Lung (tissue), 12 donors: ENCODE results near the gene IQCN. TPM values are rescaled to one million over a fixed set of nuclear protein-coding genes. Genes with fewer than 3 reads are reported as not detected.
A peak's percentile ranks its signal among the peaks of the same experiment; 100 is the strongest.

Source experiments
- ATAC-seq: fragments of 200-7000 bp; cut with Tn5 transposase; one replicate; pipeline ENCODE4 v1.9.1; 2020; ENCODE audit warnings: moderate number of reproducible peaks; ENCODE audit not compliant: insufficient read depth, low FRiP score
- DNase-seq, 3 donors: peaks; one replicate each; pipeline ENCODE4 v3.0.0-alpha.2; 2013 to 2017
- H3K27ac ChIP-seq, 2 donors: one replicate each; pipeline ENCODE4 v1.5.1; 2013; ENCODE audit warnings: mild to moderate bottlenecking in 2 of 2, moderate library complexity in 2 of 2, control low read depth in 1 of 2, inconsistent platforms in 1 of 2, low read depth in 1 of 2, low read length in 1 of 2
- H3K27me3 ChIP-seq, 3 donors: one replicate each; pipeline ENCODE4 v1.5.1; 2013; ENCODE audit warnings: low read length in 2 of 3; ENCODE audit not compliant: control insufficient read depth in 3 of 3, insufficient read depth in 3 of 3
- H3K36me3 ChIP-seq, 4 donors: one replicate each; pipeline ENCODE4 v1.5.1; 2013; ENCODE audit warnings: low read length in 4 of 4, mild to moderate bottlenecking in 1 of 4, moderate library complexity in 1 of 4; ENCODE audit not compliant: control insufficient read depth in 4 of 4, insufficient read depth in 4 of 4
- H3K4me1 ChIP-seq, 5 donors: one replicate each; pipeline ENCODE4 v1.5.1; 2013; ENCODE audit warnings: low read length in 5 of 5, mild to moderate bottlenecking in 2 of 5, moderate library complexity in 1 of 5; ENCODE audit not compliant: control insufficient read depth in 5 of 5, insufficient read depth in 5 of 5
- H3K4me3 ChIP-seq: one replicate; pipeline ENCODE4 v1.5.1; 2013; ENCODE audit warnings: mild to moderate bottlenecking, control low read depth, moderate library complexity
- H3K9ac ChIP-seq, 2 donors: one replicate each; pipeline ENCODE4 v1.5.1; 2013; ENCODE audit warnings: low read length in 2 of 2, control low read depth in 1 of 2; ENCODE audit not compliant: insufficient read depth in 1 of 2
- H3K9me3 ChIP-seq, 4 donors: one replicate each; pipeline ENCODE4 v1.5.1; 2013; ENCODE audit warnings: low read length in 3 of 4, mild to moderate bottlenecking in 1 of 4, moderate library complexity in 1 of 4; ENCODE audit not compliant: control insufficient read depth in 4 of 4, insufficient read depth in 3 of 4
- WGBS, 2 donors: extraction: QIAGEN DNeasy Blood & Tissue Kit; methylation state at CpG; one replicate each; pipeline ENCODE4 v1.1.7; 2013; 5-methylcytosine and 5-hydroxymethylcytosine counted together
- polyA plus RNA-seq, 2 donors: library from polyadenylated mRNA; stranded (reverse); fragments of 200-250 nt; gene quantifications; one replicate each; pipeline ENCODE4 v1.2.1, GENCODE V29; 2013
- total RNA-seq, 2 donors: library from RNA; depleted of rRNA in 1 of 2; stranded (reverse); fragments of >200 nt in 1 of 2; gene quantifications; one replicate each; pipeline ENCODE4 v1.2.1, GENCODE V29; 2014 to 2021
- TF ChIP-seq, protein P1 (sequence below): IDR thresholded peaks from 2 replicates; pipeline ENCODE4 v1.5.1; 2012; ENCODE audit warnings: mild to moderate bottlenecking; ENCODE audit errors: control extremely low read depth, extremely low read depth
- donor health status: control.
- donor health status: control.
- donor health status: Bipolar disorder and iron deficiency.
- donor health status: healthy.
- donor health status: DM: yes; HTN: yes; CAD: no.

Gene IQCN
- total and polyA plus RNA-seq, 4 donors, result 0.69 to 5.5 (median 3.3) TPM

DNA sequence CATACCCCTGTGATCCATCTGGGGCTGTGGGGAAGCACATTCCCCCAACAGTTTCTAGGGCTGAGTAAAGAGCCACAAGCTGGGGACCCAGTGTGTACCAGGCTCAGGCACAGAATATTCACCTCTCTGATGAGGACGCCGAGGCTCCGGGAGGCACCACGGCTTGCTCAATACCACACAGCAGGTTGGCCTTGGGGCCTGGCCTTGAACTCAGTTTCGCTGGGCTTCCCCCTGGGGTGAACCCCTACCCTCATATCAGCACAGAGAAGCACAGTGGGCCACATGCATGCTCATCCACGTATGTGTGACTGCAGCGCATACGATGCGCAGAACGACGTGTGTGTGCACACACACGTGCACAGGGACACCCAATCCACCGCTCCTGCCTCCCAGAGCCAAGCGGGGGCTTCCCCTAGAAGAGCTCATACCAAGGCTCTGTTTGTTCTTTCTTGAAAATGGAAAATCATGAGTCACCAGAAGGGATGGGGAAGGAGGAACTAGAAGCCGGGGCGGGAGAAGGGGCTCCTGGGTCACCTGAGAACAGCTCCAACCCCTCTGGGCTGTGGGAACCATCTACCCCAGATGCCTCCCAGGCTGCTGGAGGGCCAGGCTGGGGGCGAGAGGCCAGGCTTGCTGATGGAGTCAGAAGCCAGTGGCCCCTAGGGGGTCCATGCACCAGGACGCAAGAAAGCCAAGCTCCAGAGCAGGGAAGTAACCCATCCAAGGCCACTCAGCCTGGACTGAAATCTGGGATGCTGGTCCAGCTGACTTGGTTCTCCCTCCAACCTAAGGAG is 43.1 kb downstream of the IQCN start:
- TF ChIP-seq, protein P1, sequence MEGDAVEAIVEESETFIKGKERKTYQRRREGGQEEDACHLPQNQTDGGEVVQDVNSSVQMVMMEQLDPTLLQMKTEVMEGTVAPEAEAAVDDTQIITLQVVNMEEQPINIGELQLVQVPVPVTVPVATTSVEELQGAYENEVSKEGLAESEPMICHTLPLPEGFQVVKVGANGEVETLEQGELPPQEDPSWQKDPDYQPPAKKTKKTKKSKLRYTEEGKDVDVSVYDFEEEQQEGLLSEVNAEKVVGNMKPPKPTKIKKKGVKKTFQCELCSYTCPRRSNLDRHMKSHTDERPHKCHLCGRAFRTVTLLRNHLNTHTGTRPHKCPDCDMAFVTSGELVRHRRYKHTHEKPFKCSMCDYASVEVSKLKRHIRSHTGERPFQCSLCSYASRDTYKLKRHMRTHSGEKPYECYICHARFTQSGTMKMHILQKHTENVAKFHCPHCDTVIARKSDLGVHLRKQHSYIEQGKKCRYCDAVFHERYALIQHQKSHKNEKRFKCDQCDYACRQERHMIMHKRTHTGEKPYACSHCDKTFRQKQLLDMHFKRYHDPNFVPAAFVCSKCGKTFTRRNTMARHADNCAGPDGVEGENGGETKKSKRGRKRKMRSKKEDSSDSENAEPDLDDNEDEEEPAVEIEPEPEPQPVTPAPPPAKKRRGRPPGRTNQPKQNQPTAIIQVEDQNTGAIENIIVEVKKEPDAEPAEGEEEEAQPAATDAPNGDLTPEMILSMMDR, result no peak
- H3K4me1 ChIP-seq, result no peaks in the 10 kb centered on the region
- DNase-seq, result no peak
- WGBS, 2 donors, result 57 to 61% methylated on average over 18 of the region's 18 CpGs
- H3K27me3 ChIP-seq, result peaks cover 0 to 33% (median 11%) of the 10 kb centered on the region in 3 donors
- no peak overlapping the region for H3K27ac ChIP-seq
- no peak for ATAC-seq
- H3K36me3 ChIP-seq, result no peaks in the 10 kb centered on the region
- no peak overlapping the region for H3K9ac ChIP-seq
- H3K9me3 ChIP-seq, result peaks cover 0 to 13% (median 0%) of the 10 kb centered on the region in 4 donors
- H3K4me3 ChIP-seq, result no peak overlapping the region

DNA sequence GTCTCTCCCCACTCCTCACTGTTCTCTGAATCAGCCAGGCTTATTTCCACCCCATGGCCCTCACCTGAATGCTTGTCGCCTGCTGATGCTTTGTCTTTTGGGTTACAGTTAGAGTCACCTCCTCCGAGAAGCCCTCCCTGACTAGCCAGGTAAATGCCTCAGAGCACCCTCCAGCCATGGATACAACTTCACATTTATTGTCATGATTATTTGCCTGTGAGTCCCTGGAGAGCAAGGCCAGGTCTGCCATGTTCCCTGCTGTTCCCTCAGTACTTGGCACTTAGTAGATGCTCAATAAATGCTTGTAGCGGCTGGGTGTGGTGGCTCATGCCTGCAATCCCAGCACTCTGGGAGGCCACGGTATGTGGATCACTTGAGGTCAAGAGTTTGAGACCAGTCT is 44.3 kb downstream of the IQCN start:
- no peaks in the 10 kb centered on the region for H3K36me3 ChIP-seq
- H3K27ac ChIP-seq, result no peak overlapping the region
- DNase-seq (no peak), ATAC-seq (no peak)
- H3K9me3 ChIP-seq, result peaks cover 0 to 13% (median 0%) of the 10 kb centered on the region in 4 donors
- no peak overlapping the region for H3K4me3 ChIP-seq
- H3K27me3 ChIP-seq, result peaks cover 0 to 38% (median 11%) of the 10 kb centered on the region in 3 donors
- TF ChIP-seq, protein P1, result no peak
- H3K4me1 ChIP-seq, result peaks cover 0 to 12% (median 0%) of the 10 kb centered on the region in 5 donors
- no peak overlapping the region for H3K9ac ChIP-seq
- WGBS, 2 donors, result 80 to 87% methylated on average over 4 of the region's 4 CpGs

DNA sequence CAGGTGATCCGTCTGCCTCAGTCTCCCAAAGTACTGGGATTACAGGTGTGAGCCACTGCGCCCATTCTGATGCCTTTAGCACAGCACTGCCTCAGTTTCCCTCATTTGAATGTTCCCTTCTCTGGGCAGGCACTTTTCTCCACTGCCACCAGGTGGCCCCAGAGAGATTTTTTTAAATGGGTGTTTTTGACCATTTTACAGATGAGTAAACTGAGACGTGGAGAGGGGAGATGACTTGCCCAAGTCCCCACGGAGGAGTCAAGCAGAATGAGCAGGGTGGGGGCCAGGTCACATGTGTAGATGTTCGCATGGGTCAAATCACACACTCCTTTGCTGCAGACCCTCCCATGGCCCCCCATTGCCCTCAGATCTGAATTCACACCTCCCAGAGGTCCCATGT is 44.8 kb downstream of the IQCN start:
- TF ChIP-seq, protein P1, result peak; percentile 0
- WGBS, 2 donors, result 69 to 72% methylated on average over 5 of the region's 5 CpGs
- no peak overlapping the region for H3K9ac ChIP-seq
- H3K4me3 ChIP-seq, result no peak overlapping the region
- ATAC-seq (no peak), DNase-seq (no peak)
- no peaks in the 10 kb centered on the region for H3K36me3 ChIP-seq
- peaks cover 0 to 39% (median 11%) of the 10 kb centered on the region in 3 donors for H3K27me3 ChIP-seq
- H3K27ac ChIP-seq, result no peak overlapping the region
- H3K4me1 ChIP-seq, result peaks cover 0 to 16% (median 0%) of the 10 kb centered on the region in 5 donors
- H3K9me3 ChIP-seq, result peaks cover 0 to 13% (median 0%) of the 10 kb centered on the region in 4 donors
